Measurements from ENCODE around the gene SERPINE3.

DNA sequence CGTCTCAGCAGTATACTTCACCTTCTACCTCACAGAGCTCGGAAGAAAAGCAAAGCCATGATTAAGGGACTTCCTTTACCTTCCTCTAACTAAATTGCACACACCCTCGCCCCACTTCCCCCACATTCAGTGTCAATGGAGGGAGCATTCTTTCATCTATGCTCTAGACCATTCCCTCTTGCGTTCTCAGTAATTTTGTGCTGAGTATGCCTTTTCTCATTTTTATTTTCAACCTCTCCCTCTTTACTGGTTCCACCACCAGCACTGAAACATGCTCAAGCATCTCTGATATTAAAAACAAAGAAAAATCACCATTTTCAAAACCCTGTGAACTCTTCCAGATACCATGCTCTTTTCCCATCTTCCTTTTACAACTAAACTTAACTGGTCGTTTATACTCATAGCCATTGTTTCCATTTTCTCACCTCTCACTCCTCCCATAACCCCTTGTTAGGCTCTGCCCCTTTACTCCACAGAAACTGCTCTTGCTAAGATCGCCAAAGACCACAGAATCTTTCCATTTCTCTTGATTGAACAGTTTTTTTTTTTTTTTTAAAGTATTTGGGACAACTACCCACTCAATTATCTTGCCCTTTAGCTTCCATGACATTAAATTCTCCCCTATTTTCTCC is 32.4 kb downstream of the SERPINE3 start:
- TF ChIP-seq EP300 (IDR thresholded peaks at IDR 0.05), result no peak
- no peak for TF ChIP-seq POLR2A (IDR thresholded peaks at IDR 0.05)
- TF ChIP-seq, protein P1, sequence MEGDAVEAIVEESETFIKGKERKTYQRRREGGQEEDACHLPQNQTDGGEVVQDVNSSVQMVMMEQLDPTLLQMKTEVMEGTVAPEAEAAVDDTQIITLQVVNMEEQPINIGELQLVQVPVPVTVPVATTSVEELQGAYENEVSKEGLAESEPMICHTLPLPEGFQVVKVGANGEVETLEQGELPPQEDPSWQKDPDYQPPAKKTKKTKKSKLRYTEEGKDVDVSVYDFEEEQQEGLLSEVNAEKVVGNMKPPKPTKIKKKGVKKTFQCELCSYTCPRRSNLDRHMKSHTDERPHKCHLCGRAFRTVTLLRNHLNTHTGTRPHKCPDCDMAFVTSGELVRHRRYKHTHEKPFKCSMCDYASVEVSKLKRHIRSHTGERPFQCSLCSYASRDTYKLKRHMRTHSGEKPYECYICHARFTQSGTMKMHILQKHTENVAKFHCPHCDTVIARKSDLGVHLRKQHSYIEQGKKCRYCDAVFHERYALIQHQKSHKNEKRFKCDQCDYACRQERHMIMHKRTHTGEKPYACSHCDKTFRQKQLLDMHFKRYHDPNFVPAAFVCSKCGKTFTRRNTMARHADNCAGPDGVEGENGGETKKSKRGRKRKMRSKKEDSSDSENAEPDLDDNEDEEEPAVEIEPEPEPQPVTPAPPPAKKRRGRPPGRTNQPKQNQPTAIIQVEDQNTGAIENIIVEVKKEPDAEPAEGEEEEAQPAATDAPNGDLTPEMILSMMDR (IDR thresholded peaks at IDR 0.05), result no peak
